GM23248 (cell line): ENCODE results near the gene ZBTB9.
"Not testable (repeated sequence)": the region's sequence is repeated elsewhere in the genome, so short reads cannot be mapped to it uniquely, and the experiment has no call there.

Experiments used
- EZH2 ChIP-seq: fragments of 200-600 bp; sonication (generic); IDR thresholded peaks from 2 replicates; pipeline ENCODE4 v1.6.1; 2018; ENCODE audit warnings: antibody characterized with exemption, mild to moderate bottlenecking; ENCODE audit not compliant: insufficient read depth, poor library complexity, severe bottlenecking
- EZH2phosphoT487 ChIP-seq: fragments of 200-600 bp; sonication (generic); IDR thresholded peaks from 2 replicates; pipeline ENCODE4 v1.6.1; 2018; ENCODE audit warnings: antibody characterized with exemption, moderate library complexity, mild to moderate bottlenecking, low read depth; ENCODE audit not compliant: insufficient read depth

DNA sequence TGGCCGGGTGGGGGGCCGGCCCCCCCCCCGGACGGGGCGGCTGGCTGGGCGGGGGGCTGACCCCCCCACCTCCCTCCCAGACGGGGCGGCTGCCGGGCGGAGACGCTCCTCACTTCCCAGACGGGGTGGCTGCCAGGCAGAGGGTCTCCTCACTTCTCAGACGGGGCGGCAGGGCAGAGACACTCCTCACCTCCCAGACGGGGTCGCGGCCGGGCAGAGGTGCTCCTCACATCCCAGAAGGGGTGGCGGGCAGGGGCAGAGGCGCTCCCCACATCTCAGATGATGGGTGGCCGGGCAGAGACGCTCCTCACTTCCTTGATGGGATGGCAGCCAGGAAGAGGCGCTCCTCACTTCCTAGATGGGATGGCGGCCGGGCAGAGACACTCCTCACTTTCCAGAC is 31.3 kb downstream of the ZBTB9 start:
- not testable (repeated sequence) for TF ChIP-seq EZH2phosphoT487, EZH2
